Measurements from ENCODE around the gene MPHOSPH6.

DNA sequence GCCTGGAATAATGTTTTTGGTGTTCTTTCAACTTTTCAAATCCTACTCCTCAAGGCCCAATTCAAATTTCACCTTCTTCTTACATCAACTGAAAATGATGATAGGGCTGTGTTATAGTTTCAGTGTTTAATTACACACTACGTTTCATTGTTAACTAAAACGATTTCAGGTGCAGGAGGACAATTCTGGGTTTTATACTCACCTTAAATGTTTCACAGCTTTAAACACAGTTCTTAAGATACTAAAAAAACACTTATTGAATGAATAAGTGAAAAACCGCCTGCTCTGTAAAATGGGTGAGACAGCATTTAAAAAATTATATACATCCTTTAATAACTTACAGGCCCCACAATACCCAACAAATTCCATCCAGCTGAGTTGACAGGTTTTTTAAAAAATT, 6.2 kb upstream of the MPHOSPH6 start:
- TF ChIP-seq, protein P1, sequence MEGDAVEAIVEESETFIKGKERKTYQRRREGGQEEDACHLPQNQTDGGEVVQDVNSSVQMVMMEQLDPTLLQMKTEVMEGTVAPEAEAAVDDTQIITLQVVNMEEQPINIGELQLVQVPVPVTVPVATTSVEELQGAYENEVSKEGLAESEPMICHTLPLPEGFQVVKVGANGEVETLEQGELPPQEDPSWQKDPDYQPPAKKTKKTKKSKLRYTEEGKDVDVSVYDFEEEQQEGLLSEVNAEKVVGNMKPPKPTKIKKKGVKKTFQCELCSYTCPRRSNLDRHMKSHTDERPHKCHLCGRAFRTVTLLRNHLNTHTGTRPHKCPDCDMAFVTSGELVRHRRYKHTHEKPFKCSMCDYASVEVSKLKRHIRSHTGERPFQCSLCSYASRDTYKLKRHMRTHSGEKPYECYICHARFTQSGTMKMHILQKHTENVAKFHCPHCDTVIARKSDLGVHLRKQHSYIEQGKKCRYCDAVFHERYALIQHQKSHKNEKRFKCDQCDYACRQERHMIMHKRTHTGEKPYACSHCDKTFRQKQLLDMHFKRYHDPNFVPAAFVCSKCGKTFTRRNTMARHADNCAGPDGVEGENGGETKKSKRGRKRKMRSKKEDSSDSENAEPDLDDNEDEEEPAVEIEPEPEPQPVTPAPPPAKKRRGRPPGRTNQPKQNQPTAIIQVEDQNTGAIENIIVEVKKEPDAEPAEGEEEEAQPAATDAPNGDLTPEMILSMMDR (IDR thresholded peaks at IDR 0.05) = no peak
- TF ChIP-seq POLR2A (IDR thresholded peaks at IDR 0.05) = no peak
